ENCODE data around the gene DEPDC1B. TPM values are rescaled to one million over a fixed set of nuclear protein-coding genes. Genes with fewer than 3 reads are reported as not detected.

The DEPDC1B gene
- total and polyA plus RNA-seq, 4 experiments from 2014 or later: 0.14 to 0.70 (median 0.21) TPM

DNA sequence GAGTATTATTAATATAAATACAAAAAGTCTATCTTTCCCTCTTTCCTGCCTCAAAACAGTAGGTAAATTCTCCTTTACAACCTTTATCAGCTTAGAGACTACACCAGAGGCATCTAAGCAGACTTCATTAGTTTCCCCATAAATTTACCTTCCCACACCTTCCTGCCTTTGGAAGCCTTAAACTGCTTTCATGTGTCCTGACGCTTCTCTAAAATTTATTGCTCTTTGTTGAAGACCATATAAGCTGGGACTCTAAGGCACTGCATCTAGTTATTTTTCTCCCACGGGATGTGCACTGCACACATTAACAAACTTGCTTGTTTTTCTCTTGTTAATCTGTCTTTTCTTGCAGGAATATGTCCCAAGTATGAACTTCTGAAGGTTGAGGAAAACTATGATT is 51.8 kb downstream of the DEPDC1B start:
- no peaks in the 10 kb centered on the region for H3K4me1 ChIP-seq (ENCODE audit: insufficient read depth, low read length)
- H3K27me3 Mint-ChIP-seq: no peaks in the 10 kb centered on the region
- no peak overlapping the region for H3K4me3 ChIP-seq (ENCODE audit: low read length in 2 of 2)
- CTCF ChIA-PET (ENCODE audit: partially characterized antibody): interaction anchor here (1.2 kb wide), 1 partner anchor 11 kb away, joined by 4 read pairs; no protein-coding TSS in a partner anchor
- no peak overlapping the region for H3K4me3 Mint-ChIP-seq
- H3K36me3 ChIP-seq (ENCODE audit: insufficient read depth, low read length): no peaks in the 10 kb centered on the region
- H3K27ac ChIP-seq (ENCODE audit: low read depth, low read length): no peak overlapping the region
- H3K27me3 ChIP-seq (ENCODE audit: insufficient read depth, low read length): no peaks in the 10 kb centered on the region
- no peaks in the 10 kb centered on the region for H3K36me3 Mint-ChIP-seq
- no peaks in the 10 kb centered on the region for H3K4me1 Mint-ChIP-seq
- POLR2A ChIA-PET (ENCODE audit: partially characterized antibody): no interaction called here
- no peaks in the 10 kb centered on the region for H3K9me3 Mint-ChIP-seq
- H3K27ac Mint-ChIP-seq: no peak overlapping the region
- H3K9me3 ChIP-seq (ENCODE audit: control insufficient read depth in 1 of 2, low read length in 2 of 2): no peaks in the 10 kb centered on the region
- DNase-seq: no peak
- intact Hi-C loops (cut with micrococcal nuclease): no loop called here

- Histone ChIP-seq H3K36me3 (ENCODE audit: insufficient read depth, low read length) (no peaks in the 10 kb centered on the region), H3K4me1 (ENCODE audit: insufficient read depth, low read length) (no peaks in the 10 kb centered on the region), H3K27me3 (ENCODE audit: insufficient read depth, low read length) (no peaks in the 10 kb centered on the region), H3K4me3 (ENCODE audit: low read length in 2 of 2) (no peak overlapping the region), H3K27ac (ENCODE audit: low read depth, low read length) (no peak overlapping the region), H3K9me3 (ENCODE audit: control insufficient read depth in 1 of 2, low read length in 2 of 2) (no peaks in the 10 kb centered on the region)
- Mint-ChIP-seq H3K4me1 (no peaks in the 10 kb centered on the region), H3K9me3 (peaks cover 0 to 1% (median 0%) of the 10 kb centered on the region in 8 donors), H3K27ac (no peak overlapping the region), H3K4me3 (no peak overlapping the region), H3K36me3 (no peaks in the 10 kb centered on the region), H3K27me3 (no peaks in the 10 kb centered on the region)
- ChIA-PET POLR2A (ENCODE audit: partially characterized antibody) (no interaction called here), CTCF (ENCODE audit: partially characterized antibody) (interaction anchor here (0.8 kb wide), 1 partner anchor 9 kb away, joined by 3 read pairs; no protein-coding TSS in a partner anchor)
- no peak for DNase-seq
- intact Hi-C loops (cut with micrococcal nuclease): no loop called here
Observed at GRCh38 chr5:60640901-60641300, 59.1 kb downstream of the DEPDC1B start.

GRCh38 chr5:60639544-60639943 is 60.4 kb downstream of the DEPDC1B start:
- Mint-ChIP-seq H3K36me3 (no peaks in the 10 kb centered on the region), H3K4me1 (no peaks in the 10 kb centered on the region), H3K27ac (no peak overlapping the region), H3K4me3 (no peak overlapping the region), H3K9me3 (peaks cover 0 to 1% (median 0%) of the 10 kb centered on the region in 8 donors), H3K27me3 (no peaks in the 10 kb centered on the region)
- CTCF ChIA-PET (ENCODE audit: partially characterized antibody): no interaction called here
- POLR2A ChIA-PET (ENCODE audit: partially characterized antibody): no interaction called here
- Histone ChIP-seq H3K27ac (ENCODE audit: low read depth, low read length) (no peak overlapping the region), H3K27me3 (ENCODE audit: insufficient read depth, low read length) (no peaks in the 10 kb centered on the region), H3K36me3 (ENCODE audit: insufficient read depth, low read length) (no peaks in the 10 kb centered on the region), H3K9me3 (ENCODE audit: control insufficient read depth in 1 of 2, low read length in 2 of 2) (no peaks in the 10 kb centered on the region), H3K4me3 (ENCODE audit: low read length in 2 of 2) (no peak overlapping the region), H3K4me1 (ENCODE audit: insufficient read depth, low read length) (no peaks in the 10 kb centered on the region)
- intact Hi-C loops (cut with micrococcal nuclease): no loop called here
- no peak for DNase-seq

DNA sequence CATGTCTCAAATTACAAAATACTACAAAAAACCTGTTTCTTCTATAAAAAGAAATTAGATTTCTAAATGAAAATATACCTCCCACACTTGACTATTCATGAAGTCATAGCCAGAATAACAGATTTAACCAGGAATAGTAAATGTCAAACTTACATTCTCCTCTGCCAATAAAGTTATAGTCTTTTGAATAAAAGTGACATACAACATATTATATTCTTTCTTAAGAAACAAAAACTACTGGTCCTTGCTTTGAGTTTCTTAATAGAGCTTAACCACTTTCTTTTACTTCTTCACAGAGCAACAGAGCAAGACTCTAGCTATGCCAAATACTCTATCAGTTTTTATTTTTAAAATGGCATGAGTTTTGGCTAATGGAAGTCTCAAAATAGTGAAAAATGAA is 61.7 kb downstream of the DEPDC1B start:
- no peak overlapping the region for H3K4me3 Mint-ChIP-seq
- Histone ChIP-seq H3K36me3 (ENCODE audit: insufficient read depth, low read length) (no peaks in the 10 kb centered on the region), H3K9me3 (ENCODE audit: control insufficient read depth in 1 of 2, low read length in 2 of 2) (no peaks in the 10 kb centered on the region), H3K4me3 (ENCODE audit: low read length in 2 of 2) (no peak overlapping the region), H3K4me1 (ENCODE audit: insufficient read depth, low read length) (no peaks in the 10 kb centered on the region), H3K27ac (ENCODE audit: low read depth, low read length) (no peak overlapping the region), H3K27me3 (ENCODE audit: insufficient read depth, low read length) (no peaks in the 10 kb centered on the region)
- no peak overlapping the region for H3K27ac Mint-ChIP-seq
- H3K9me3 Mint-ChIP-seq: peaks cover 0 to 1% (median 0%) of the 10 kb centered on the region in 8 donors
- no peaks in the 10 kb centered on the region for H3K36me3 Mint-ChIP-seq
- intact Hi-C loops (cut with micrococcal nuclease): no loop called here
- ChIA-PET POLR2A (ENCODE audit: partially characterized antibody) (no interaction called here), CTCF (ENCODE audit: partially characterized antibody) (no interaction called here)
- H3K4me1 Mint-ChIP-seq: no peaks in the 10 kb centered on the region
- no peak for DNase-seq
- no peaks in the 10 kb centered on the region for H3K27me3 Mint-ChIP-seq

DNA sequence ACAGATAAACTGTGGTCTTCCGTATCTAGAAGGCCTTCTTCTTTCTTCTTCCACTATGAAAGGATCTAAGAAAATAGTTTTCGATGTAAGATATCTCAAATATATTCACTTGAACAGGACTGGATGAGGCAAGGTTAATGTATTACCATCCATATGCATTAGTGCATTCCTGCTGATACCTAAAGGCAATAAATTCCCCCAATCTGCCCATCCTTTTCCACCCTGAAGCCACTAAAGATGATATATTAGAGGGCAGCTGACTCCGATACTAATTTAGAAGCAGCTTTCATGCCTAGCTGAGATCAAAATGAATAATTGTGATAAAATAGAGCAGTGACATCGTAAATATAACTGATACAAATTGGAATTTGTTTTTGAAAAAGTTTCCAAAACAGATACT is 63.3 kb downstream of the DEPDC1B start:
- intact Hi-C loops (cut with micrococcal nuclease): no loop called here
- H3K9me3 Mint-ChIP-seq: no peaks in the 10 kb centered on the region
- no peaks in the 10 kb centered on the region for H3K4me1 Mint-ChIP-seq
- Histone ChIP-seq H3K36me3 (ENCODE audit: insufficient read depth, low read length) (no peaks in the 10 kb centered on the region), H3K27me3 (ENCODE audit: insufficient read depth, low read length) (no peaks in the 10 kb centered on the region), H3K9me3 (ENCODE audit: control insufficient read depth in 1 of 2, low read length in 2 of 2) (no peaks in the 10 kb centered on the region), H3K4me3 (ENCODE audit: low read length in 2 of 2) (no peak overlapping the region), H3K4me1 (ENCODE audit: insufficient read depth, low read length) (no peaks in the 10 kb centered on the region), H3K27ac (ENCODE audit: low read depth, low read length) (no peak overlapping the region)
- DNase-seq: no peak
- no peak overlapping the region for H3K4me3 Mint-ChIP-seq
- no peaks in the 10 kb centered on the region for H3K36me3 Mint-ChIP-seq
- ChIA-PET CTCF (ENCODE audit: partially characterized antibody) (no interaction called here), POLR2A (ENCODE audit: partially characterized antibody) (no interaction called here)
- H3K27me3 Mint-ChIP-seq: no peaks in the 10 kb centered on the region
- H3K27ac Mint-ChIP-seq: no peak overlapping the region

DNA sequence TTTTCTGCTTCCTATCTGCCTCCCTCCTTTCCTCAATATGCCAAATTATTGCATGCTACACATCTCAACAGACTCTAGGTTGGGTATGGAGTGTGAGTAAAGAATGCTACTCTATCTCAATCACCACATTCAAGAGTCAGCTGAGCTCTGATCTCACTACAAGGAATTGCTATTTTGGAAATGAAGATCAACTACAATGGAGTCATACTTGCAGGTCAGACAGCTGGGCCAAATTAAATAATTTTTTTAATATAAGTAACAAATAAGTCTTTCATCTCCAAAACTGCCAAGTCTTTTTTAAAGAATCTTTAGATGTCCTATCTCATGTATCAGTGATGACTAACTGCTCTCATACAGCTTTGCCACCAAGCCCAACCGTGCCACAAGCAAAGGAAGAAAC is 64.0 kb downstream of the DEPDC1B start:
- Mint-ChIP-seq H3K4me3 (no peak overlapping the region), H3K36me3 (no peaks in the 10 kb centered on the region), H3K4me1 (no peaks in the 10 kb centered on the region), H3K9me3 (no peaks in the 10 kb centered on the region), H3K27me3 (no peaks in the 10 kb centered on the region), H3K27ac (no peak overlapping the region)
- ChIA-PET CTCF (ENCODE audit: partially characterized antibody) (no interaction called here), POLR2A (ENCODE audit: partially characterized antibody) (no interaction called here)
- intact Hi-C loops (cut with micrococcal nuclease): no loop called here
- Histone ChIP-seq H3K4me3 (ENCODE audit: low read length in 2 of 2) (no peak overlapping the region), H3K27me3 (ENCODE audit: insufficient read depth, low read length) (no peaks in the 10 kb centered on the region), H3K4me1 (ENCODE audit: insufficient read depth, low read length) (no peaks in the 10 kb centered on the region), H3K9me3 (ENCODE audit: control insufficient read depth in 1 of 2, low read length in 2 of 2) (no peaks in the 10 kb centered on the region), H3K27ac (ENCODE audit: low read depth, low read length) (no peak overlapping the region), H3K36me3 (ENCODE audit: insufficient read depth, low read length) (no peaks in the 10 kb centered on the region)
- no peak for DNase-seq

- H3K27me3 ChIP-seq (ENCODE audit: insufficient read depth, low read length): no peaks in the 10 kb centered on the region
- Mint-ChIP-seq H3K4me3 (no peak overlapping the region), H3K36me3 (no peaks in the 10 kb centered on the region), H3K27me3 (no peaks in the 10 kb centered on the region), H3K4me1 (no peaks in the 10 kb centered on the region), H3K27ac (peak overlapping the region in 1 of 7 donors; percentile 53), H3K9me3 (no peaks in the 10 kb centered on the region)
- no peak overlapping the region for H3K4me3 ChIP-seq (ENCODE audit: low read length in 2 of 2)
- H3K9me3 ChIP-seq (ENCODE audit: control insufficient read depth in 1 of 2, low read length in 2 of 2): no peaks in the 10 kb centered on the region
- ChIA-PET POLR2A (ENCODE audit: partially characterized antibody) (no interaction called here), CTCF (ENCODE audit: partially characterized antibody) (interaction anchor here (1.4 kb wide), 1 partner anchor 42 kb away, joined by 3 read pairs; no protein-coding TSS in a partner anchor)
- H3K4me1 ChIP-seq (ENCODE audit: insufficient read depth, low read length): no peaks in the 10 kb centered on the region
- intact Hi-C loops (cut with micrococcal nuclease): no loop called here
- DNase-seq: no peak
- no peaks in the 10 kb centered on the region for H3K36me3 ChIP-seq (ENCODE audit: insufficient read depth, low read length)
- no peak overlapping the region for H3K27ac ChIP-seq (ENCODE audit: low read depth, low read length)
Observed at GRCh38 chr5:60634051-60634450, 65.9 kb downstream of the DEPDC1B start.

DNA sequence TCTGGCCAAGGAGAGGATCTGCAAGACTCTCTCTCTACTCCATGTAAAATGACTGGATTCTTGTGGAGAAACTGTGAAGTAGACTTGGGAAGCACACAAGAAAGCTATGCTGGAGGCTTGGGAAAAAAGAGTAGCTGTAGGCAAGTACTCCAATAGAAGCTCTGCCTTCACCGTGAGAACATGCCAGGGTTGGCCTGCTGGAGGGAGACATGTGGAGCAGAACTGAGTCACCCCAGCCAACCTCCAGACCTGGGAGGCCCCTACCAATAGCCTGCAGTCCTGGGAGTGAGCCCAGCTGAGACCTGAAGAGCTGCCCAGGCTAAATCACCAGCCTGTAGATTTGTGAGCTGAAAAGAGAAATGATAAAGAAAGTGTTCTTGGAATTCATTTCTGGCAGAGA is 66.6 kb downstream of the DEPDC1B start:
- Mint-ChIP-seq H3K27ac (no peak overlapping the region), H3K27me3 (no peaks in the 10 kb centered on the region), H3K4me3 (no peak overlapping the region), H3K9me3 (no peaks in the 10 kb centered on the region), H3K4me1 (no peaks in the 10 kb centered on the region), H3K36me3 (no peaks in the 10 kb centered on the region)
- Histone ChIP-seq H3K9me3 (ENCODE audit: control insufficient read depth in 1 of 2, low read length in 2 of 2) (no peaks in the 10 kb centered on the region), H3K4me3 (ENCODE audit: low read length in 2 of 2) (no peak overlapping the region), H3K27me3 (ENCODE audit: insufficient read depth, low read length) (no peaks in the 10 kb centered on the region), H3K4me1 (ENCODE audit: insufficient read depth, low read length) (no peaks in the 10 kb centered on the region), H3K27ac (ENCODE audit: low read depth, low read length) (no peak overlapping the region), H3K36me3 (ENCODE audit: insufficient read depth, low read length) (no peaks in the 10 kb centered on the region)
- DNase-seq: no peak
- intact Hi-C loops (cut with micrococcal nuclease): no loop called here
- ChIA-PET POLR2A (ENCODE audit: partially characterized antibody) (no interaction called here), CTCF (ENCODE audit: partially characterized antibody) (interaction anchor here (1.4 kb wide), 1 partner anchor 43 kb away, joined by 3 read pairs; no protein-coding TSS in a partner anchor)

All from CD4-positive, alpha-beta memory T cell (primary cell).